CD14-positive monocyte (primary cell): ENCODE measurements around the gene RAB4B. TPM values are rescaled to one million over a fixed set of nuclear protein-coding genes. Genes with fewer than 3 reads are reported as not detected.
A peak's percentile ranks its signal among the peaks of the same experiment; 100 is the strongest.

Experiments used
- DNase-seq, 3 donors: peaks; one replicate each; pipeline ENCODE4 v3.0.0-alpha.2; 2011 to 2022
- H2AFZ ChIP-seq: 2 replicates; pipeline ENCODE4 v1.6.0; 2012; ENCODE audit warnings: mild to moderate bottlenecking, low read depth, low read length, inconsistent platforms; ENCODE audit not compliant: insufficient read depth, poor library complexity, severe bottlenecking
- H3K27ac ChIP-seq, 2 donors: 1 replicate in 1 of 2; 2 replicates in 1 of 2; pipeline ENCODE4 v1.5.1; 2012 to 2013; ENCODE audit warnings: low read length in 2 of 2, control low read depth in 1 of 2, inconsistent platforms in 1 of 2, low read depth in 1 of 2, mild to moderate bottlenecking in 1 of 2
- H3K27me3 ChIP-seq, 2 donors: one replicate each; pipeline versions ENCODE4 v1.6.0 to v1.6.1; 2011 to 2013; ENCODE audit warnings: low read length in 2 of 2; ENCODE audit not compliant: control insufficient read depth in 2 of 2, insufficient read depth in 2 of 2
- H3K36me3 ChIP-seq, 2 donors: replicated peaks in 1 of 2; 1 replicate in 1 of 2; 2 replicates in 1 of 2; pipeline versions ENCODE4 v1.5.1 to v1.6.1; 2012 to 2013; ENCODE audit warnings: low read length in 2 of 2, control low read depth in 1 of 2, inconsistent platforms in 1 of 2, mild to moderate bottlenecking in 1 of 2; ENCODE audit not compliant: insufficient read depth in 2 of 2, control insufficient read depth in 1 of 2
- H3K4me1 ChIP-seq, 2 donors: 1 replicate in 1 of 2; 2 replicates in 1 of 2; pipeline versions ENCODE4 v1.5.1 to v1.6.1; 2012 to 2013; ENCODE audit warnings: low read length in 2 of 2, control low read depth in 1 of 2, inconsistent platforms in 1 of 2, mild to moderate bottlenecking in 1 of 2, moderate library complexity in 1 of 2; ENCODE audit not compliant: insufficient read depth in 2 of 2, control insufficient read depth in 1 of 2
- H3K4me2 ChIP-seq: replicated peaks from 2 replicates; pipeline ENCODE3; 2012; ENCODE audit warnings: low read length, moderate library complexity, mild to moderate bottlenecking; ENCODE audit not compliant: poor library complexity, severe bottlenecking; ENCODE audit errors: extremely low read depth
- H3K4me3 ChIP-seq, 3 experiments: fragments of 200-600 bp in 1 of 3; sonication (generic) in 1 of 3; replicated peaks in 1 of 3; 1 replicate in 2 of 3; 2 replicates in 1 of 3; pipeline ENCODE4 v1.5.1; 2011 to 2013; ENCODE audit warnings: low read length in 3 of 3, mild to moderate bottlenecking in 3 of 3, control low read depth in 2 of 3, low read depth in 2 of 3, inconsistent platforms in 1 of 3, moderate library complexity in 1 of 3
- H3K79me2 ChIP-seq: 2 replicates; pipeline ENCODE4 v1.6.0; 2012; ENCODE audit warnings: mild to moderate bottlenecking, control low read depth, inconsistent platforms, low read length, moderate library complexity; ENCODE audit not compliant: insufficient read depth
- H3K9ac ChIP-seq: 2 replicates; pipeline ENCODE4 v1.6.0; 2017; ENCODE audit warnings: low read length, mild to moderate bottlenecking; ENCODE audit not compliant: insufficient read depth, poor library complexity, severe bottlenecking
- H3K9me3 ChIP-seq, 2 donors: replicated peaks in 1 of 2; 1 replicate in 1 of 2; 2 replicates in 1 of 2; pipeline versions ENCODE4 v1.5.1 to v1.6.1; 2012 to 2013; ENCODE audit warnings: low read length in 2 of 2, control low read depth in 1 of 2; ENCODE audit not compliant: control insufficient read depth in 1 of 2, insufficient read depth in 1 of 2
- H4K20me1 ChIP-seq: 2 replicates; pipeline ENCODE4 v1.6.0; 2012; ENCODE audit warnings: mild to moderate bottlenecking, low read length, control low read depth, moderate library complexity; ENCODE audit not compliant: insufficient read depth
- H3K27ac Mint-ChIP-seq, 7 donors: one replicate each; pipeline ENCODE4 v1.8.0; 2020; ENCODE audit warnings: mild to moderate bottlenecking in 7 of 7, mixed read lengths in 7 of 7, moderate library complexity in 6 of 7, inconsistent platforms in 2 of 7
- H3K27me3 Mint-ChIP-seq, 3 donors: one replicate each; pipeline ENCODE4 v1.8.0; 2021 to 2022; ENCODE audit warnings: low read depth in 3 of 3, mild to moderate bottlenecking in 3 of 3, mixed read lengths in 3 of 3, moderate library complexity in 3 of 3, inconsistent platforms in 1 of 3
- H3K36me3 Mint-ChIP-seq, 2 donors: one replicate each; pipeline ENCODE4 v1.8.0; 2020; ENCODE audit warnings: mixed read lengths in 2 of 2, inconsistent platforms in 1 of 2, mild to moderate bottlenecking in 1 of 2
- H3K4me1 Mint-ChIP-seq: one replicate; pipeline ENCODE4 v1.8.0; 2020; ENCODE audit warnings: mild to moderate bottlenecking, mixed read lengths
- H3K4me3 Mint-ChIP-seq, 2 donors: one replicate each; pipeline ENCODE4 v1.8.0; 2020; ENCODE audit warnings: mild to moderate bottlenecking in 2 of 2, mixed read lengths in 2 of 2, moderate library complexity in 1 of 2
- H3K9me3 Mint-ChIP-seq, 7 donors: one replicate each; pipeline ENCODE4 v1.8.0; 2020 to 2022; ENCODE audit warnings: mixed read lengths in 7 of 7, mild to moderate bottlenecking in 6 of 7, moderate library complexity in 6 of 7, inconsistent platforms in 2 of 7
- WGBS: methylation state at CpG from one replicate; pipeline ENCODE4 v1.1.5; 2013; ENCODE audit warnings: missing lambda C conversion rate; ENCODE audit not compliant: insufficient coverage; 5-methylcytosine and 5-hydroxymethylcytosine counted together
- intact Hi-C, 2 donors: fragments of 100-400 bp; cut with micrococcal nuclease; formaldehyde crosslinking; loops; one replicate each; pipeline versions ENCODE4 v1.15.0 to v1.15.1; 2023
- polyA plus RNA-seq, 3 donors: library from polyadenylated mRNA; depleted of rRNA in 1 of 3; unstranded in 2 of 3; stranded (reverse) in 1 of 3; fragments of 300-500 nt in 2 of 3; fragments of >200 nt in 1 of 3; fragmentation: Illumina TruSeq in 2 of 3; gene quantifications; 1 replicate in 2 of 3; 2 replicates in 1 of 3; pipeline ENCODE4 v1.2.3, GENCODE V29; 2012 to 2021
- TF ChIP-seq, protein P1 (sequence below): fragments of 200-600 bp; IDR thresholded peaks from one replicate; pipeline ENCODE4 v1.8.0; 2022; ENCODE audit warnings: antibody characterized with exemption, mild to moderate bottlenecking

The RAB4B gene
- polyA plus RNA-seq, 3 donors, result 89.4 to 132 (median 108) TPM

DNA sequence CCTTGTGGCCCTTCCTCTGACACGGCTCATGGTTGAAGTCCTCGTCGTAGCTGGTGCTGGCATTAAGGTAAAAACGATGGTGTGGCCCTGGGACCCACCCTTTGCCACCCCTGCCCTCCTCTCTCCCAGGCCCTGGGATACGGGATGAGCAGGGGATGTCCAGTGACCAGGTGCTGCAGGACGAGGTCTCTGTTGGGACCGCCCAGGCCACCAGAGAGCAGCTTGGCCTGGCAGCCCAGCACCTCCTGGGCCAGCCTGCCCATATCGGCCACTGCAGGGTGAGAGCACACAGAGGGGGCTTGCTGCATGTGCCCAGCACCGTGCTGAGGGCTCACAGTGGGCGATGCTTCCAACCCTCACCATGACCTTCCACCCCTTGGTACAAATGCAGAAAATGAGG is 34.1 kb upstream of the RAB4B start:
- H3K4me1 ChIP-seq, result peaks cover 14 to 15% of the 10 kb centered on the region in 2 donors
- WGBS, result 91% methylated on average over 5 of the region's 10 CpGs
- intact Hi-C loops, result no loop called here
- H3K4me1 Mint-ChIP-seq, result peaks cover 20% of the 10 kb centered on the region
- H3K9me3 ChIP-seq, result no peaks in the 10 kb centered on the region
- no peak overlapping the region for H3K27ac ChIP-seq
- H3K27ac Mint-ChIP-seq, result peak overlapping the region in 2 of 7 donors; percentile 13 to 24
- H3K9me3 Mint-ChIP-seq, result peaks cover 0 to 3% (median 0%) of the 10 kb centered on the region in 7 donors
- H3K4me3 Mint-ChIP-seq, result no peak overlapping the region
- H3K27me3 Mint-ChIP-seq, result peaks cover 0 to 2% (median 1%) of the 10 kb centered on the region in 3 donors
- no peak overlapping the region for H2AFZ ChIP-seq
- H3K9ac ChIP-seq, result no peak overlapping the region
- no peaks in the 10 kb centered on the region for H3K27me3 ChIP-seq
- no peaks in the 10 kb centered on the region for H4K20me1 ChIP-seq
- H3K36me3 Mint-ChIP-seq, result peaks cover 22 to 36% of the 10 kb centered on the region in 2 donors
- H3K36me3 ChIP-seq, result peaks cover 25 to 27% of the 10 kb centered on the region in 2 donors
- no peak for DNase-seq
- TF ChIP-seq, protein P1, sequence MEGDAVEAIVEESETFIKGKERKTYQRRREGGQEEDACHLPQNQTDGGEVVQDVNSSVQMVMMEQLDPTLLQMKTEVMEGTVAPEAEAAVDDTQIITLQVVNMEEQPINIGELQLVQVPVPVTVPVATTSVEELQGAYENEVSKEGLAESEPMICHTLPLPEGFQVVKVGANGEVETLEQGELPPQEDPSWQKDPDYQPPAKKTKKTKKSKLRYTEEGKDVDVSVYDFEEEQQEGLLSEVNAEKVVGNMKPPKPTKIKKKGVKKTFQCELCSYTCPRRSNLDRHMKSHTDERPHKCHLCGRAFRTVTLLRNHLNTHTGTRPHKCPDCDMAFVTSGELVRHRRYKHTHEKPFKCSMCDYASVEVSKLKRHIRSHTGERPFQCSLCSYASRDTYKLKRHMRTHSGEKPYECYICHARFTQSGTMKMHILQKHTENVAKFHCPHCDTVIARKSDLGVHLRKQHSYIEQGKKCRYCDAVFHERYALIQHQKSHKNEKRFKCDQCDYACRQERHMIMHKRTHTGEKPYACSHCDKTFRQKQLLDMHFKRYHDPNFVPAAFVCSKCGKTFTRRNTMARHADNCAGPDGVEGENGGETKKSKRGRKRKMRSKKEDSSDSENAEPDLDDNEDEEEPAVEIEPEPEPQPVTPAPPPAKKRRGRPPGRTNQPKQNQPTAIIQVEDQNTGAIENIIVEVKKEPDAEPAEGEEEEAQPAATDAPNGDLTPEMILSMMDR, result no peak
- H3K79me2 ChIP-seq, result peaks cover 10% of the 10 kb centered on the region
- no peak overlapping the region for H3K4me2 ChIP-seq
- no peak overlapping the region for H3K4me3 ChIP-seq

DNA sequence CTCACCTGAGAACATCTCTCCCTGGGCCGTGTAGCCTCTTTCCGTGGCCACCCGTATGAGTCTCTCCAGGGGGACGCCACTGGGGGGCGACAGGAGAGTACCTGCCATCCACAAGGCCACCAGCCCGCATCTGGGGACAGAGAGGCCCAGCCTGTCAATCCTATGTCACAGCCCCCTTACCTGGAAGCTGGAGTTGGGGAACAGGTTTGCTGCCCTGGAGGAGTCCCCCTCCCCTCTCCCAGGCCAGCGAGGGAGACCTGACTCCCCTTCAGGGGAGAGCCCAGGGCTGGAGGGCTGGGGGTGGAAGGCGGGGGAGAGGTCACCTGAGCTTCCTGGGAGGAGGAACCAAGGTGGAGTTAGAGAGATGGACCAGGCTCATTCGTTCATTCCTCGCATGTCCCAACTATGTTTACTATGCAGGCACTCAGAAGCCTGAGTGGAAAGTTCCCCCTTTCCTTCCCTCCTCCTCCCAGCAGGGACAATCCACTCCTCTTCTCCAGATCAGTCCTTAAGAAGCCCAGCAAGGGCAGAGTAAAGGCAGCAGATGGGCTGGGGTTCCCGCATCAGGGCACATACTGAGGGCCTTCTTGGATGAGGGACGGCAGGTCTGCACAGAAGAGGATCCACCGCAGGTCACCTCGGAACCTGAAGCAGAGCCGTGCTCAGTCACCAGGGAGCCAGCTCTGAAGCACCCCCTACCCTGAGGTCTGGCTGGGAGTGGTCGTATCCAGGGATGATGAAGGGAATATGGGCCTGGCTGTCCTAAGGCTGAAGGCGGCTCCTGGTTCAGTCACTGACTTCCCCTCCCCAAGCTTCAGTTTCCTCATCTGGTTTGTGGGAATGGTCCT is 33.3 kb upstream of the RAB4B start:
- no peak overlapping the region for H3K9ac ChIP-seq
- Mint-ChIP-seq H3K4me1 (peaks cover 29% of the 10 kb centered on the region), H3K27ac (peak overlapping the region in 3 of 7 donors; percentile 53 to 72 (median 68)), H3K36me3 (peaks cover 14 to 31% of the 10 kb centered on the region in 2 donors), H3K9me3 (no peaks in the 10 kb centered on the region), H3K4me3 (no peak overlapping the region), H3K27me3 (peaks cover 0 to 2% (median 1%) of the 10 kb centered on the region in 3 donors)
- H3K4me3 ChIP-seq, result no peak overlapping the region
- no peaks in the 10 kb centered on the region for H3K9me3 ChIP-seq
- TF ChIP-seq, protein P1, result no peak
- peaks cover 17% of the 10 kb centered on the region for H3K79me2 ChIP-seq
- peaks cover 17 to 19% of the 10 kb centered on the region in 2 donors for H3K36me3 ChIP-seq
- intact Hi-C loops, result no loop called here
- no peak overlapping the region for H2AFZ ChIP-seq
- DNase-seq, result no peak
- 91% methylated on average over 6 of the region's 17 CpGs for WGBS
- H3K4me1 ChIP-seq, result peaks cover 23 to 24% of the 10 kb centered on the region in 2 donors
- no peaks in the 10 kb centered on the region for H3K27me3 ChIP-seq
- peak overlapping the region in 1 of 2 donors; percentile 6 for H3K27ac ChIP-seq
- H3K4me2 ChIP-seq, result no peak overlapping the region
- no peaks in the 10 kb centered on the region for H4K20me1 ChIP-seq
